MM.1S (cell line): ENCODE data around the gene FGR.

Experiments
- EZH2 ChIP-seq: fragments of 300-600 bp; sonication (generic); optimal IDR thresholded peaks from 2 replicates; pipeline ENCODE3; 2017; ENCODE audit warnings: low read depth, mild to moderate bottlenecking, antibody characterized with exemption, low read length, mixed read lengths
- EZH2phosphoT487 ChIP-seq: fragments of 300-600 bp; sonication (generic); IDR thresholded peaks from 2 replicates; pipeline ENCODE4 v1.6.1; 2018; ENCODE audit warnings: antibody characterized with exemption, low read length
- TF ChIP-seq, protein P1 (sequence below): fragments of 300-600 bp; sonication (generic); IDR thresholded peaks from 2 replicates; pipeline ENCODE4 v1.5.1; 2016; ENCODE audit warnings: antibody characterized with exemption, low read length, mixed read lengths

DNA sequence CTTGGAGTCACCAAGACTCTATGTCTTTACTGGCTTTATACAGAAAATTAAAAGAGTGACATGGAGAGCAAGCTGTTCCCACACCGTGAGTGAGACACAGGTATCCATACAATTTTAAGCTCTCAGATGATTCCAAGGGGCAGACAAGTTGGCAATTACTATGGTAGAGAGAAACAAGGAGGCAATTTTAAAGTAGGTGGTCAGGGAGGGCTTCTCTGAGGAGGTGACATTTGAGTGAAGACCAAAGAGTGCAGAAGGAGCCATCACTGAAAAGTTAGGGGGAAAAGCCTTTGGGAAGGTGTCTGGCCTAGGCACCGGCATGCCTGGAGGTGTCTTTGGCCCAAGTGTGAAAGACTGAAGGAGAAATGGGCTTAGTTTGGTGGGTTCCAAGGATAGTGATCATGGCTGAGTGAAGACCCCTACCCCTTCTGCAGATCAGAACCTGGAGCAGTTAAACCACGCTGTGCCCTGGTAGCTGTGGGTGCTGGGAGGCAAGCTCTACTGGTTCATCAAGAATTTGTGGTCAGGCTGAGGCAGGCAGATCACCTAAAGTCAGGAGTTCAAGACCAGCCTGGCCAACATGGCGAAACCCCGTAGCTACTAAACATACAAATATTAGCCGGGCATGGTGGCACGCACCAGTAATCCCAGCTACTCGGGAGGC lies 26.6 kb upstream of the FGR start:
- TF ChIP-seq, protein P1, sequence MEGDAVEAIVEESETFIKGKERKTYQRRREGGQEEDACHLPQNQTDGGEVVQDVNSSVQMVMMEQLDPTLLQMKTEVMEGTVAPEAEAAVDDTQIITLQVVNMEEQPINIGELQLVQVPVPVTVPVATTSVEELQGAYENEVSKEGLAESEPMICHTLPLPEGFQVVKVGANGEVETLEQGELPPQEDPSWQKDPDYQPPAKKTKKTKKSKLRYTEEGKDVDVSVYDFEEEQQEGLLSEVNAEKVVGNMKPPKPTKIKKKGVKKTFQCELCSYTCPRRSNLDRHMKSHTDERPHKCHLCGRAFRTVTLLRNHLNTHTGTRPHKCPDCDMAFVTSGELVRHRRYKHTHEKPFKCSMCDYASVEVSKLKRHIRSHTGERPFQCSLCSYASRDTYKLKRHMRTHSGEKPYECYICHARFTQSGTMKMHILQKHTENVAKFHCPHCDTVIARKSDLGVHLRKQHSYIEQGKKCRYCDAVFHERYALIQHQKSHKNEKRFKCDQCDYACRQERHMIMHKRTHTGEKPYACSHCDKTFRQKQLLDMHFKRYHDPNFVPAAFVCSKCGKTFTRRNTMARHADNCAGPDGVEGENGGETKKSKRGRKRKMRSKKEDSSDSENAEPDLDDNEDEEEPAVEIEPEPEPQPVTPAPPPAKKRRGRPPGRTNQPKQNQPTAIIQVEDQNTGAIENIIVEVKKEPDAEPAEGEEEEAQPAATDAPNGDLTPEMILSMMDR: no peak
- TF ChIP-seq EZH2 (no peak), EZH2phosphoT487 (no peak)
